ENCODE data around the gene RNF6. TPM values are rescaled to one million over a fixed set of nuclear protein-coding genes. Genes with fewer than 3 reads are reported as not detected.

RNF6 gene
- total RNA-seq, 6 experiments from 2014 or later: 8.2 to 17.3 (median 11.3) TPM

- intact Hi-C loops (cut with DNase I): no loop called here
- DNase-seq (no peak), ATAC-seq (no peak)
- Histone ChIP-seq H3K27ac (no peak overlapping the region), H3K9me3 (no peaks in the 10 kb centered on the region), H3K4me1 (peaks cover 0 to 3% (median 0%) of the 10 kb centered on the region in 4 donors), H3K27me3 (no peaks in the 10 kb centered on the region), H3K36me3 (peaks cover 0 to 5% (median 0%) of the 10 kb centered on the region in 4 donors), H3K4me3 (no peak overlapping the region)
- no peak for TF ChIP-seq CTCF (IDR thresholded peaks at IDR 0.05)
- TF ChIP-seq POLR2A (IDR thresholded peaks at IDR 0.05): no peak
Measured at GRCh38 chr13:26202365-26202972, 19.6 kb downstream of the RNF6 start.

- H3K9me3 ChIP-seq: no peaks in the 10 kb centered on the region
- H3K36me3 ChIP-seq: no peaks in the 10 kb centered on the region
- H3K27ac ChIP-seq: no peak overlapping the region
- DNase-seq: no peak
- no peaks in the 10 kb centered on the region for H3K27me3 ChIP-seq
- intact Hi-C loops (cut with DNase I): no loop called here
- TF ChIP-seq CTCF (IDR thresholded peaks at IDR 0.05) (no peak), POLR2A (IDR thresholded peaks at IDR 0.05) (no peak)
- peaks cover 0 to 8% (median 0%) of the 10 kb centered on the region in 4 donors for H3K4me1 ChIP-seq
- no peak for ATAC-seq
- H3K4me3 ChIP-seq: no peak overlapping the region
Measured at GRCh38 chr13:26200811-26201210, 21.3 kb downstream of the RNF6 start.

GRCh38 chr13:26198116-26198515, 24.0 kb downstream of the RNF6 start:
- Histone ChIP-seq H3K36me3 (no peaks in the 10 kb centered on the region), H3K4me3 (no peak overlapping the region), H3K27me3 (no peaks in the 10 kb centered on the region), H3K27ac (no peak overlapping the region), H3K9me3 (no peaks in the 10 kb centered on the region), H3K4me1 (peaks cover 0 to 8% (median 0%) of the 10 kb centered on the region in 4 donors)
- DNase-seq (no peak), ATAC-seq (peak in 1 of 4 donors; percentile 35)
- intact Hi-C loops (cut with DNase I): no loop called here
- TF ChIP-seq POLR2A (IDR thresholded peaks at IDR 0.05) (no peak), CTCF (IDR thresholded peaks at IDR 0.05) (no peak)

GRCh38 chr13:26197298-26197697, 24.8 kb downstream of the RNF6 start:
- Histone ChIP-seq H3K27me3 (no peaks in the 10 kb centered on the region), H3K4me1 (peaks cover 0 to 8% (median 0%) of the 10 kb centered on the region in 4 donors), H3K36me3 (no peaks in the 10 kb centered on the region), H3K27ac (no peak overlapping the region), H3K9me3 (no peaks in the 10 kb centered on the region), H3K4me3 (no peak overlapping the region)
- ATAC-seq (peak in 3 of 4 donors; percentile 62 to 74 (median 64)), DNase-seq (no peak)
- TF ChIP-seq CTCF (IDR thresholded peaks at IDR 0.05) (no peak), POLR2A (IDR thresholded peaks at IDR 0.05) (no peak)
- intact Hi-C loops (cut with DNase I): no loop called here

GRCh38 chr13:26186995-26187394, 35.1 kb downstream of the RNF6 start:
- TF ChIP-seq CTCF (IDR thresholded peaks at IDR 0.05): no peak
- Histone ChIP-seq H3K27ac (peak overlapping the region; percentile 72 to 86 (median 83)), H3K4me1 (peaks cover 0 to 5% (median 2%) of the 10 kb centered on the region in 4 donors), H3K4me3 (peak overlapping the region; percentile 49 to 76 (median 60)), H3K9me3 (no peaks in the 10 kb centered on the region), H3K27me3 (no peaks in the 10 kb centered on the region), H3K36me3 (no peaks in the 10 kb centered on the region)
- intact Hi-C loops (cut with DNase I): no loop called here
- WGBS (ENCODE audit: insufficient coverage, low coverage, low lambda C conversion rate, missing lambda C conversion rate): 17% methylated on average over 12 of the region's 22 CpGs
- peak in 1 of 3 donors; percentile 30 for DNase-seq
- peak in 3 of 4 donors; percentile 1 to 9 (median 3) for ATAC-seq

All from right lobe of liver (tissue), 6 donors.